ENCODE results near the gene RUNX1. TPM values are rescaled to one million over a fixed set of nuclear protein-coding genes. Genes with fewer than 3 reads are reported as not detected.

Gene RUNX1
- total and polyA plus RNA-seq, 8 donors, result 7.5 to 89.6 (median 10.8) TPM

GRCh38 chr21:34925597-34925996, 123.5 kb downstream of the RUNX1 start:
- TF ChIP-seq, protein P1, sequence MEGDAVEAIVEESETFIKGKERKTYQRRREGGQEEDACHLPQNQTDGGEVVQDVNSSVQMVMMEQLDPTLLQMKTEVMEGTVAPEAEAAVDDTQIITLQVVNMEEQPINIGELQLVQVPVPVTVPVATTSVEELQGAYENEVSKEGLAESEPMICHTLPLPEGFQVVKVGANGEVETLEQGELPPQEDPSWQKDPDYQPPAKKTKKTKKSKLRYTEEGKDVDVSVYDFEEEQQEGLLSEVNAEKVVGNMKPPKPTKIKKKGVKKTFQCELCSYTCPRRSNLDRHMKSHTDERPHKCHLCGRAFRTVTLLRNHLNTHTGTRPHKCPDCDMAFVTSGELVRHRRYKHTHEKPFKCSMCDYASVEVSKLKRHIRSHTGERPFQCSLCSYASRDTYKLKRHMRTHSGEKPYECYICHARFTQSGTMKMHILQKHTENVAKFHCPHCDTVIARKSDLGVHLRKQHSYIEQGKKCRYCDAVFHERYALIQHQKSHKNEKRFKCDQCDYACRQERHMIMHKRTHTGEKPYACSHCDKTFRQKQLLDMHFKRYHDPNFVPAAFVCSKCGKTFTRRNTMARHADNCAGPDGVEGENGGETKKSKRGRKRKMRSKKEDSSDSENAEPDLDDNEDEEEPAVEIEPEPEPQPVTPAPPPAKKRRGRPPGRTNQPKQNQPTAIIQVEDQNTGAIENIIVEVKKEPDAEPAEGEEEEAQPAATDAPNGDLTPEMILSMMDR (IDR thresholded peaks at IDR 0.05), result no peak
- Histone ChIP-seq H3K4me3 (no peak overlapping the region), H3K9me3 (no peaks in the 10 kb centered on the region), H3K36me3 (no peaks in the 10 kb centered on the region), H3K27ac (no peak overlapping the region), H3K27me3 (no peaks in the 10 kb centered on the region), H3K4me1 (peaks cover 0 to 10% of the 10 kb centered on the region in 2 donors)
- intact Hi-C loops (cut with DNase I), result loop anchor here in 1 of 2 donors (10.0 kb wide), 1 partner anchor 89 kb away; no protein-coding TSS in a partner anchor
- no peak for DNase-seq
- no peak for ATAC-seq

DNA sequence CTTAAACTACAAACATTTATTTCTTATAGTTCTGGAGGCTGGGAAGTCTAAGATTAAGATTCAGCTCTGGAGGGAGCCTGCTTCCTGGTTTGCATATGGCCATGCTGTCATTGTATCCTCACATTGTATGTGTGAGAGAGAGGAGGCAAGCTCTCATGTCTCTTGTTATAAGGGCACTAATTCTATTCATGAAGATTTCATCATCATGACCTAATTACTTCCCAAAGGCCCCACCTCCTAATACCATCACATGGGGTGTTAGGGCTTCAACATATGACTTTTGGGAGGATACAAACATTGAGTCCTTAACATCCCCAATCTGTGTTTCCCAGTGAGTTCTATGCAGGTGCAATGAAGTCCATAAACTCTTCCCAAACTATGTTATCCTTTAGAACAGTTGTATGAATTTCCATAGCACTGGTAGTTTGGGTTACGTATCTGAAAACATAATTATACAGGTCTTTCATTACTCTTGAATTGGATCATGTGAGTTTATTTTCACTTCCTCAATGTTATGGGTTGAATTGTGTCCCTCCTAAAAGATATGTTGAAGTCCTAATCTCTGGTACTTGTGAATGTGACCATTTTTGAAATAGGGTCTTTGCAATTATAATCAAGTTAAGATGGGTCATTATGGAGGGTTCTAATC, 124.2 kb downstream of the RUNX1 start:
- Histone ChIP-seq H3K27me3 (no peaks in the 10 kb centered on the region), H3K4me1 (peaks cover 0 to 10% of the 10 kb centered on the region in 2 donors), H3K9me3 (no peaks in the 10 kb centered on the region), H3K4me3 (no peak overlapping the region), H3K27ac (no peak overlapping the region), H3K36me3 (no peaks in the 10 kb centered on the region)
- TF ChIP-seq, protein P1 (IDR thresholded peaks at IDR 0.05), result no peak
- DNase-seq, result no peak
- intact Hi-C loops (cut with DNase I), result loop anchor here in 1 of 2 donors (10.0 kb wide), 1 partner anchor 90 kb away; no protein-coding TSS in a partner anchor
- ATAC-seq, result no peak

DNA sequence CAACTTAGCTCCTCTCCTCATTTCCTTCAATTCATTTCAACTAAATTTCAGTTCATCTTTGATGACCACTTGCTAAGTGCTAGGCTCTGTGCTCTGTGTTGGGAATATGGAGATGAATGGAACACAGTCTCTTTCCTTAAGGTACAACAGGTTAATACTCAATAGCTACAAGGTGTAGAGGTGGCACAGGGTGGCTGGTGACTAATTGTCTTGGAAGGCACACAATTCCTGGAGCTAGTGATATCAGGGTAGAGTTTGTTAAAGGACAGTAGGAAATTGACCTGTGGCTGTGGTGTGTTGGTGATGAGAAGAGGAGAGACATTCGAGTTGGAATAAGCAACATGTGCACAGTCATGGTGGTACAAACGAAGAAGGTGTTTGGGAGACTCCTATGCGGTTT, 124.9 kb downstream of the RUNX1 start:
- TF ChIP-seq, protein P1 (IDR thresholded peaks at IDR 0.05), result no peak
- Histone ChIP-seq H3K9me3 (no peaks in the 10 kb centered on the region), H3K36me3 (no peaks in the 10 kb centered on the region), H3K4me1 (peaks cover 0 to 10% of the 10 kb centered on the region in 2 donors), H3K27me3 (no peaks in the 10 kb centered on the region), H3K4me3 (no peak overlapping the region), H3K27ac (no peak overlapping the region)
- intact Hi-C loops (cut with DNase I), result loop anchor here in 1 of 2 donors (10.0 kb wide), 1 partner anchor 91 kb away; no protein-coding TSS in a partner anchor
- no peak for ATAC-seq
- no peak for DNase-seq

GRCh38 chr21:34923626-34924025, 125.5 kb downstream of the RUNX1 start:
- Histone ChIP-seq H3K36me3 (no peaks in the 10 kb centered on the region), H3K4me3 (no peak overlapping the region), H3K4me1 (peaks cover 0 to 10% of the 10 kb centered on the region in 2 donors), H3K27me3 (no peaks in the 10 kb centered on the region), H3K27ac (no peak overlapping the region), H3K9me3 (no peaks in the 10 kb centered on the region)
- intact Hi-C loops (cut with DNase I), result loop anchor here in 1 of 2 donors (10.0 kb wide), 1 partner anchor 91 kb away; no protein-coding TSS in a partner anchor
- DNase-seq (no peak), ATAC-seq (no peak)
- TF ChIP-seq, protein P1 (IDR thresholded peaks at IDR 0.05), result no peak

GRCh38 chr21:34923202-34923601, 125.9 kb downstream of the RUNX1 start:
- DNase-seq (no peak), ATAC-seq (no peak)
- H3K36me3 ChIP-seq, result no peaks in the 10 kb centered on the region
- intact Hi-C loops (cut with DNase I), result loop anchor here in 1 of 2 donors (10.0 kb wide), 1 partner anchor 92 kb away; no protein-coding TSS in a partner anchor
- H3K27ac ChIP-seq, result no peak overlapping the region
- H3K4me3 ChIP-seq, result no peak overlapping the region
- no peaks in the 10 kb centered on the region for H3K9me3 ChIP-seq
- TF ChIP-seq, protein P1 (IDR thresholded peaks at IDR 0.05), result no peak
- H3K27me3 ChIP-seq, result no peaks in the 10 kb centered on the region
- H3K4me1 ChIP-seq, result peaks cover 0 to 10% of the 10 kb centered on the region in 2 donors
